Mammary epithelial cell (primary cell): ENCODE results near the gene BARX2.

Experiments used
- CTCF ChIP-seq, 2 donors: IDR thresholded peaks in 1 of 2; conservative IDR thresholded peaks in 1 of 2; 2 replicates each; pipeline ENCODE4 v1.5.1; 2011 to 2012; ENCODE audit warnings: inconsistent platforms in 2 of 2, low read length in 2 of 2, mild to moderate bottlenecking in 2 of 2, control low read depth in 1 of 2, low read depth in 1 of 2; ENCODE audit not compliant: insufficient read depth in 1 of 2; ENCODE audit errors: extremely low read depth in 1 of 2
- EZH2 ChIP-seq: IDR thresholded peaks from 2 replicates; pipeline ENCODE4 v1.6.1; 2012; ENCODE audit warnings: low read length, inconsistent platforms, borderline replicate concordance

- no peak for TF ChIP-seq CTCF (conservative IDR thresholded peaks at IDR 0.05 in 1 of 2, IDR thresholded peaks at IDR 0.05 in 1 of 2; ENCODE audit: extremely low read depth in 1 of 2, insufficient read depth in 1 of 2, low read depth in 1 of 2, low read length in 2 of 2)
- no peak for TF ChIP-seq EZH2
Measured at GRCh38 chr11:129390303-129390821, 14.7 kb downstream of the BARX2 start.
